Stimulated activated CD8-positive, alpha-beta memory T cell treated with anti-CD3 and anti-CD28 coated beads, Interleukin-12 subunit alpha, Interleukin-12 subunit beta, amount 100 ng/mL, for 1 hour (primary cell): ENCODE results near the gene VPS51.
"Not testable (repeated sequence)": the region's sequence is repeated elsewhere in the genome, so short reads cannot be mapped to it uniquely, and the experiment has no call there.

Source experiments
- DNase-seq: peaks from one replicate; pipeline ENCODE4 v3.0.0-alpha.2; 2020; ENCODE audit warnings: low read depth

VPS51 gene

GRCh38 chr11:65107751-65108468 is 11.9 kb downstream of the VPS51 start:
- no peak for DNase-seq

DNA sequence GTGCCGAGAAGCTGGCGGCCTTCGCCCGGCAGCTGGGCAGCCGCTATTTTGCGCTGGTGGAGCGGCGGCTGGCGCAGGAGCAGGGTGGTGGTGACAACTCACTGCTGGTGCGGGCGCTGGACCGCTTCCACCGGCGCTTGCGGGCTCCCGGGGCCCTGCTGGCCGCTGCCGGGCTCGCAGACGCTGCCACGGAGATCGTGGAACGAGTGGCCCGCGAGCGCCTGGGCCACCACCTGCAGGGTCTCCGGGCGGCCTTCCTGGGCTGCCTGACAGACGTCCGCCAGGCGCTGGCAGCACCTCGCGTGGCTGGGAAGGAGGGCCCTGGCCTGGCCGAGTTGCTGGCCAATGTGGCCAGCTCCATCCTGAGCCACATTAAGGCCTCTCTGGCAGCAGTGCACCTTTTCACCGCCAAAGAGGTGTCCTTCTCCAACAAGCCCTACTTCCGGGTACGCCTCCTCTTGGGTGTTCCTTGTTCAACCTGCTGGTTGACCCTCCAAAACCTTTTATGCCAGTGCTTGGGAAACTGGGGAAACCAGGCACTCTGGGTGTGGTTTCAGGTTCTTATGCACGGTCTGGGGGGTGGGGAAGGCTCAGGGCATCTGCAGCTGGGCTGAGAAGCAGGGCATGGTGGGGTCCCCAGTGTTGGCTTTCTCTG is 12.6 kb downstream of the VPS51 start:
- DNase-seq: no peak

DNA sequence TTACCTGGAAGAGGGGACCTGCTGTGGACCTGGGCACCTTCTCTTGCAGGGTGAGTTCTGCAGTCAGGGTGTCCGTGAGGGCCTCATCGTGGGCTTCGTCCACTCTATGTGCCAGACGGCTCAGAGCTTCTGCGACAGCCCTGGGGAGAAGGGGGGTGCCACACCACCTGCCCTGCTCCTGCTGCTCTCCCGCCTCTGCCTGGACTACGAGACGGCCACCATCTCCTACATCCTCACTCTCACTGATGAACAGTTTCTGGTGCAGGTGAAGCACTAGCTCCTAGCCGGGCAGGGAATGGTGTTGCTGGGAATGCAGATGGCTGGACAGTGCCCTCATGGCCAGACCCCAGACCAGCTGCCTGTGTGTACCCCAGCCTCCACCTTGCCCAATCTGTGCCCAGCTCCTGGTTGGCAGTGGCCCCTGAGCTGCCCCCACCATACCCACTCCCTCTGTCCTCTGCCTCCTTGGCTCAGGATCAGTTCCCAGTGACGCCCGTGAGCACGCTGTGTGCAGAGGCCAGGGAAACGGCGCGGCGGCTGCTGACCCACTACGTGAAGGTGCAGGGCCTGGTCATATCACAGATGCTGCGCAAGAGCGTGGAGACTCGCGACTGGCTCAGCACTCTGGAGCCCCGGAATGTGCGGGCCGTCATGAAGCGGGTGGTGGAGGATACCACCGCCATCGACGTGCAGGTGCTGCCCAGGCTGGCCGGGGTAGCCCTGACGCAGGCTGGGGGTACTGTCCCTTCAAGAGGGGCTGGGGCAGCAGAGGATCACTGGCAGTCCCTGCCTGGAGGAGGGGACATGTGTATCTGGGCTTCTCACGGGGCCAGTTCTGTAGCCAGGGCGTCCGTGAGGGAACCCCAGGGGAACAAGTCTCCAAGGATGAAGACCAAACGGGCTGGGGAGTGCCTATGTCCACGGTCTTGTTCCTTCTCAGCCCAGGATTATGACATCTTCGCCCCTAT is 13.5 kb downstream of the VPS51 start:
- DNase-seq: no peak

- DNase-seq: peak; percentile 93
These were observed 14.4 kb downstream of the VPS51 start for GRCh38 chr11:65110354-65110861.

- DNase-seq: no peak
These were observed 15.2 kb downstream of the VPS51 start for GRCh38 chr11:65111159-65111743.

DNA sequence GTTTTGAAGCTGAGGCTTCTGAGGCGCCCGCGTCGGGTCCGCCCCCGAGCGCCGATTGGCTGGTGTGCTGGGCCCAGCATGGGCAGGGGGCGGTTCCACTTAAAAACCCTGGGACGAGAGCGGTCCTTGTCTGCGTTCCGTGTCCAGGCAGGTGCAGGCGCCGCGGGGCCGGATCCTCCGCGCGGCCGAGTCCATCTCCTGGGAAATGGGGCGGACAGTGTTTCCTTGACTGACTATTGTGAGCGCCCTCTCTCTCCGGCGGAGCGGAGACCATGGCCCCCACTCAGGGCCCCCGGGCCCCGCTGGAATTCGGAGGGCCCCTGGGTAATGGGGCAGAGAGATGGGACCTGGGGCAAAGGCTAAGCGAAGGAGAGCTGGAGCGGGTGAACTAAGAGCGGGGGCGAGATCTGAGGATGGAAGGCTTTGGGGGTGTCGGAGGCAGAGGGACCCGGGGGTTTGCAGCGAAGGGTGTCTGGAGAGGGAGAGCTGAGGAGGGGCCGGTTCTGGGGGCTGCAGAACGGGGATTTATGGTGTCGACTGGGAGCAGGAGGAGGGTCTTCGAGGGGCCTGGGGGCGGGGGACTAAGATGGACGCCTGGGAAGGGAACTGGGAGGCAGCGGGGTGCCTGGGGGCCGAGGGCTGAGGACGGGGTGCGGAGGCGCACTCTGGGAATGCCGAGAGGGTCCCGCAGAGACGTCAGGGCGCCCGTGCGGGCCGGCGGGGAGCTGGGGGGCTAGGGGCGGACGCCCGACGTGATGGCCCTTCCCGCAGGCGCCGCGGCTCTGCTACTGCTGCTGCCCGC is 15.9 kb downstream of the VPS51 start, which contains the start of gene TM7SF2:
TM7SF2 (plus strand) TSS at position 129 of the 802 bp plus-strand sequence; CDS start at position 273, 144 bp downstream.
- peak; percentile 89 for DNase-seq

- peak; percentile 56 for DNase-seq
These were observed 16.7 kb downstream of the VPS51 start for GRCh38 chr11:65112546-65113360.

- no peak for DNase-seq
These were observed 17.3 kb downstream of the VPS51 start for GRCh38 chr11:65113361-65113756.

DNA sequence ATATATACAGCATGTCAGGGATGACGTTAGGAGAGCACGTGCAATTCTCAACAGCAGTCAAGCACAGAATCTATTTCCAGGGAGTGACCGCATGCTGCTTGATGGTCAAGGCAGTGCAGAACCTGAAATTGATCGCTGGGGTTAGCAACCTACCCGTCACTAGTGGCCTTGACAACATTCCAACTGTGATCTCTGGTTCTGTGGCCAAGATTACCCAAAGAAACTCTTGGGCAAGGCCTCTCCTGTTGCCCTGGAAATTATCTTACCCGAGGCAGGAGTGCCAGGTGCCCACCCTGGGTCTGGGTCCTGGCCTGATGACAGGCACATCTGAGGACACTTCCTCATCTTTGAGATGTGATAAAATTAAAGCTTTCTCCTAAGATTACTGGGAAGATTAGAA is 17.8 kb downstream of the VPS51 start:
- no peak for DNase-seq

- DNase-seq: no peak
These were observed 18.6 kb downstream of the VPS51 start for GRCh38 chr11:65114538-65115171.

DNA sequence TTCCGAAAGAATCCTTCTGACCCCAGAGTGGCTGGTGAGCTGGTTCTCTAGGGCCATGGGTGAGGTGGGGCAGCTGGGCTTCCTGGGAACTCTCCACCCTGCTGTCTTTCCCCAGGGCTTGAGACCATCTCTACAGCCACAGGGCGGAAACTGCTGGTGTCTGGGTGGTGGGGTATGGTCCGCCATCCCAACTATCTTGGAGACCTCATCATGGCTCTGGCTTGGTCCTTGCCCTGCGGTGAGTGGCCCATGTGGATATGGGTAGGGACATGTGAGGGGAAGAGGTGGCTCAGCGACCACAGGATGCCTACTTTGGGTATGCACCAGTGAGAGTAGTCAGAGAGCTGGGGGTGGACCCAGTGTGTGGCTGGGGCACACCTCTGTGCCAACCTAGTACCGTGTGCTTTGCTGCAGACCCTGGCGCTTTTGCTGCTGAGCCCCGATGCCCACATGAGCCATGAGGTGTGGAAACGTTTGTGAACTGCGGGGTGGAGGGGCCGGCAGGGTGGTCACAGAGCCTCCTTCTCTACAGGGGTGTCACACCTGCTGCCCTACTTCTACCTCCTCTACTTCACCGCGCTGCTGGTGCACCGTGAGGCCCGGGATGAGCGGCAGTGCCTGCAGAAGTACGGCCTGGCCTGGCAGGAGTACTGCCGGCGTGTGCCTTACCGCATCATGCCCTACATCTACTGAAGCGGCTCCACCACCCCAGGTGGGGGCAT is 19.5 kb downstream of the VPS51 start:
- DNase-seq: no peak

DNA sequence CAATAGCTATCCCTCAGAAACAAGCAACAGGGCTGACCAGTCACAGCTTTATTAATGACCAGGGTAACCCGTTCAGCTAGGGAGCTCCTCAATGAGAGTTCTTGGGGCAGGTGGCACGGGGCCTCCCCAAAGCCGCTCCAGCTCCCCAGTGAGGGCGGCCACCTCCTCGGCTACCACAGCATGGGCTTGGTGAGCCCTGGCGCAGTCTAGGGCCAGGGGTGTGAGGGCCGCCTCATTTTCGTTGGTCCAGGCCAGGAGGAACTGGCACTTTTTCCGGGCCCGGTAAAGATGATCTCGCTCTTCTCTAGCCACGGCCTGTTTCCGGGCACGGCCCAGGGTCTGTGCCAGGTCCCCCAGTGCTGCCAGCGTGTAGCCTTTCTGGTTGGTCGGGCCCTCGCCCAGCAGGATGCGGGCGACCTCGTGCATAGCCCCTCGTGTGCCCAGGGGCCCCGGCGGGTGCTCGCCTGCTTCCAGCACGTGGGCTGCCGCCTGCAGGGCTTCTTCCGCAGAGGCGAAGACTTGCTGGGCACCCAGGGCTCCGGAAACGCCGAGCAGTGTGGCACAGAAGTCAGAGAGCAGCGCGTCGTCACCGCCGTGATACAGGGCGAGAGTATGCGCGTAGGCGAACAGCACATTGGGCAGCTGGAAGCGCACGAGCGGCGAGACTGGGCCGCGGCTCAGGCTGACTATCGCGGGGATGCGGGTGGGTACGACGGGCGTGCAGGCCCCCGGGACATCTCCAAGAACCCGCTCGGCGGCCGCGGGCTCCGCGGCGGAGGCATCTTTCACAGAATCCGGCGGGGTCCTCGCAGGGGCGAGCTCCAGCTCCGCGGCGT is 20.6 kb downstream of the VPS51 start:
- DNase-seq: no peak

DNA sequence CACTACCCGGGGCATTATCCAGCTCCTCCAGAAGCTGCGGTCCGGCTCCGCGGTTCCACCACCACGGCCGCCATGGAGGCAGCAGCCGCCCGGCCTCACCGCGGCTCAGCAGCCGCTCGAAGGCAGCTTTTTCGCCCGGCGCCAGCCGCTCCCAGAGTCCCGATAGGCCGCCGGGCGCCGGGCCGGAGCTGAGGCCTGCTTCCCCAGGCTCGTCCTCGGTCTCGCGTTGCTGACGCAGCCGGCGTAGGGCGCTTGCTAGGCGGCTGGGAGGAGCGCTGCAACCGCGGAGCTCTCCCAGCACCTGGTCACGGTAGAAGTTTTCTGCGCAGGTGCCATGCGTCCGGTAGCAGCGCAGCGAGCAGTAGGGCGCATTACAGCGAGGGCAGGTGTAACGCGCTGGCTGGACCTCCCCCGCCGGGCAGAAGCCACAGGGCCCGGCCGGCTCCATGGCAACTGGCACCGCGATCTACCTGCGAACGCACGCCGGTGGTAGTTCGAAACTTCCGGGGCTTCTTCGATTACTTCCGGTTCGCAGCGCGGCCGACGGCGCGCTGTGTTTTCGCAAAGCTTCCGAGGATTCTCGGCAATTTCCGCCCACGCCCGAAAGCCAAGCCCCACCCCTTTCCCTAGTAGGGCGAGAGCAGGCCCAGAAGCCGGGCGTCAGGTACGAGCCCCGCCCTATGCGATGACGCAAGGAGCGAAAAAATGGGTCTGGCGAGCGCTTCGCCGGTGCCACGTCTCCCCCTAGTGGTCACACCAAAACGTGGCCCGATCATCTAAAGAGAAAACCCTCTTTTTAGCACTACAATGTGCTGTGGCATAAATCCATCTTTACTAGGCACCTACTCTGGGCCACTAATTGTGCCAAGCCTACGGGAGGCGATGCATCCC is 21.4 kb downstream of the VPS51 start, which contains the start of gene ZNHIT2:
ZNHIT2 (minus strand) TSS at position 496 of the 891 bp plus-strand sequence; CDS start at position 448, 48 bp downstream.
- peak; percentile 100 for DNase-seq

GRCh38 chr11:65118097-65118837 is 22.3 kb downstream of the VPS51 start:
- DNase-seq: no peak

DNA sequence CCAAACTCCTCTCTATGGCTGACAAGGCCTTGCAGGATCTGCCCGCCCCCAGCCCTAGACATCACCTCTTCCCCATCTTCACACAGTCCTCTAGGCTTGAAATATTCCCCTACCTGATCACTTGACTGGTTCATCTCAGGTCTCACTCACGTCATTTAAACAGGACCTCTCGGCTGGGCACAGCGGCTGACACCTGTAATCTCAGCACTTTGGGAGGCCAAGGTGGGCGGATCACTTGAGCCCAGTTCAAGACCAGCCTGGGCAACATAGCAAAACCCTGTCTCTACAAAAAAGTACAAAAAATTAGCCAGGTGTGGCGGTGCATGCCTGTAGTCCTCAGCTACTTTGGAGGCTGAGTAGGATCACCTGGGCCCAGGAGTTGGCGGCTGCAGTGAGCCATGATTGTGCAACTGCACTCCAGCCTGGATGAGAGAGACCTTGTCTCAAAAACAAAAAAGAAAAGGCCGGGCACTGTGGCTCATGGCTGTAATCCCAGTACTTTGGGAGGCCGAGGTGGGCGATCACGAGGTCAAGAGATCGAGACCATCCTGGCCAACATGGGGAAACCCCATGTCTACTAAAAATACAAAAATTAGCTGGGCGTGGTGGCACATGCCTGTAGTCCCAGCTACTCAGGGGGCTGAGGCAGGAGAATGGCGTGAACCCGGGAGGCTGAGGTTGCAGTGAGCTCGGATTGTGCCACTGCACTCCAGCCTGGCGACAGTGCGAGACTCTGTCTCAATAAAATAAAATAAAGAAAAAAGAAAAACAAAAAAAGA is 23.1 kb downstream of the VPS51 start:
- DNase-seq: not testable (repeated sequence)
